ENCODE data around the gene SSB.

The SSB gene
- long read RNA-seq, transcript SSB-201 (12 exons, 1,709 nt), result major isoform, 28 of 91 reads
- long read RNA-seq, partial matches to known transcripts, result 46 of 91 reads
- long read RNA-seq, other reads (novel, unspliced or antisense), result 14 of 91 reads

DNA sequence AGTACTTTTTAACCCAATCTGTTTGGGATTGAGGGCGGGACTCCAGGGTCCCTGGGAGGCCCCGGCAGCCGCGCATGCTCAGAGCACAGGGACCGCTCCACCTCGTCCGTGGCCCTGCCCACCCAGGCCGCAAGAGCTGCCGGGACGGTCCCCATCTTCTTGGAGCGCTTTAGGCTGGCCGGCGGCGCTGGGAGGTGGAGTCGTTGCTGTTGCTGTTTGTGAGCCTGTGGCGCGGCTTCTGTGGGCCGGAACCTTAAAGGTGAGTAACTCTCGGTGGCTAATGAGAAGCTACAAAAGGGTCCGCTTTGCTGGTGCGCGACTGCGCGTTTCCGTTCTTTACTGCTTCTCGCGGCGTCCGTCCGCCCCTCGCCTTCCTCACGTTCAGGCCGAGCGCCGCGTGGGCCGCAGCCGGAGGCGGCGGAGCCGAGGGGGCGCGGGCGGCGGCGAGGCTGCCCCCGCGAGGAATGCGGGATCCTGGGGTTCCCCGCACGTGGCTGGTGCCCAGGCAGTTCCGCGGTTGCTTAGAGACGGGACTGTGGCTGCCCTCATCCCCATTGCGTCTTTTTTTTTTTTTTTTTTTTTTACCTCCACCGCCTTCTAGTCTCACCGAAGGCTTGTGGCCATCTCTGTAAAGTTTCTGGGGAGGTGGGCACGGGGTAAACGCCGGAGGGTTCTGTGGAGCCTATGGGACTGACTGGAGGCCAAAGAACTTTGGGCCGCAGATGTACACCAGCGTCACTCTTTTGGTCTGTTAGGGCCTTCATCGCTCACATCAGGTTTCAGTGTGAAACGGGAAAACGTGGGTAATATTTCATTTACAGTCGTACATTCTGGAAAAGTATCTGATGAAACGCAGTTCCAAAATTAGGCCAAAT is at the start of gene SSB:
TSS of gene SSB (plus strand) at position 154 of the 875 bp plus-strand sequence. CDS start 2,090 bp downstream, outside the sequence.
- peak within 1 kb of the TSS; percentile 74 for H3K4me3 ChIP-seq (replicated peaks; ENCODE audit: insufficient read depth, low read length)
- TF ChIP-seq, protein P1, sequence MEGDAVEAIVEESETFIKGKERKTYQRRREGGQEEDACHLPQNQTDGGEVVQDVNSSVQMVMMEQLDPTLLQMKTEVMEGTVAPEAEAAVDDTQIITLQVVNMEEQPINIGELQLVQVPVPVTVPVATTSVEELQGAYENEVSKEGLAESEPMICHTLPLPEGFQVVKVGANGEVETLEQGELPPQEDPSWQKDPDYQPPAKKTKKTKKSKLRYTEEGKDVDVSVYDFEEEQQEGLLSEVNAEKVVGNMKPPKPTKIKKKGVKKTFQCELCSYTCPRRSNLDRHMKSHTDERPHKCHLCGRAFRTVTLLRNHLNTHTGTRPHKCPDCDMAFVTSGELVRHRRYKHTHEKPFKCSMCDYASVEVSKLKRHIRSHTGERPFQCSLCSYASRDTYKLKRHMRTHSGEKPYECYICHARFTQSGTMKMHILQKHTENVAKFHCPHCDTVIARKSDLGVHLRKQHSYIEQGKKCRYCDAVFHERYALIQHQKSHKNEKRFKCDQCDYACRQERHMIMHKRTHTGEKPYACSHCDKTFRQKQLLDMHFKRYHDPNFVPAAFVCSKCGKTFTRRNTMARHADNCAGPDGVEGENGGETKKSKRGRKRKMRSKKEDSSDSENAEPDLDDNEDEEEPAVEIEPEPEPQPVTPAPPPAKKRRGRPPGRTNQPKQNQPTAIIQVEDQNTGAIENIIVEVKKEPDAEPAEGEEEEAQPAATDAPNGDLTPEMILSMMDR (IDR thresholded peaks at IDR 0.05; ENCODE audit: insufficient read depth, low read length), result no peak
- no peak for TF ChIP-seq REST (IDR thresholded peaks at IDR 0.05; ENCODE audit: insufficient replicate concordance, low read depth)
- no peak for TF ChIP-seq SPI1 (IDR thresholded peaks at IDR 0.05; ENCODE audit: borderline replicate concordance, low read depth)
- TF ChIP-seq POLR2AphosphoS5 (IDR thresholded peaks at IDR 0.05; ENCODE audit: low read depth), result peak; percentile 94
- H3K27me3 ChIP-seq (ENCODE audit: insufficient read depth, poor library complexity, severe bottlenecking), result no peaks in the 10 kb centered on the region
- peak; percentile 84 to 93 for DNase-seq (ENCODE audit: low read depth in 1 of 2, low spot score in 1 of 2)
- H3K27ac ChIP-seq (replicated peaks), result peak within 1 kb of the TSS; percentile 59

GRCh38 chr2:169752752-169753151 is 45.9 kb upstream of the SSB start:
- Histone ChIP-seq H3K27me3 (ENCODE audit: insufficient read depth, poor library complexity, severe bottlenecking) (no peaks in the 10 kb centered on the region), H3K4me3 (replicated peaks; ENCODE audit: insufficient read depth, low read length) (no peak overlapping the region)

More at GRCh38 chr2:169752752-169753151, 45.9 kb upstream of the SSB start:
- TF ChIP-seq, protein P1 (IDR thresholded peaks at IDR 0.05; ENCODE audit: insufficient read depth, low read length), result no peak
- TF ChIP-seq REST (IDR thresholded peaks at IDR 0.05; ENCODE audit: insufficient replicate concordance, low read depth), result no peak
- TF ChIP-seq POLR2AphosphoS5 (IDR thresholded peaks at IDR 0.05; ENCODE audit: low read depth), result no peak
- TF ChIP-seq SPI1 (IDR thresholded peaks at IDR 0.05; ENCODE audit: borderline replicate concordance, low read depth), result no peak
- no peak for TF ChIP-seq GABPA (IDR thresholded peaks at IDR 0.05; ENCODE audit: low read depth)
- DNase-seq (ENCODE audit: low read depth in 1 of 2, low spot score in 1 of 2), result no peak
- H3K27ac ChIP-seq (replicated peaks), result no peak overlapping the region

Data from HL-60 (cell line).